Measurements from ENCODE around the gene ENTPD2.

DNA sequence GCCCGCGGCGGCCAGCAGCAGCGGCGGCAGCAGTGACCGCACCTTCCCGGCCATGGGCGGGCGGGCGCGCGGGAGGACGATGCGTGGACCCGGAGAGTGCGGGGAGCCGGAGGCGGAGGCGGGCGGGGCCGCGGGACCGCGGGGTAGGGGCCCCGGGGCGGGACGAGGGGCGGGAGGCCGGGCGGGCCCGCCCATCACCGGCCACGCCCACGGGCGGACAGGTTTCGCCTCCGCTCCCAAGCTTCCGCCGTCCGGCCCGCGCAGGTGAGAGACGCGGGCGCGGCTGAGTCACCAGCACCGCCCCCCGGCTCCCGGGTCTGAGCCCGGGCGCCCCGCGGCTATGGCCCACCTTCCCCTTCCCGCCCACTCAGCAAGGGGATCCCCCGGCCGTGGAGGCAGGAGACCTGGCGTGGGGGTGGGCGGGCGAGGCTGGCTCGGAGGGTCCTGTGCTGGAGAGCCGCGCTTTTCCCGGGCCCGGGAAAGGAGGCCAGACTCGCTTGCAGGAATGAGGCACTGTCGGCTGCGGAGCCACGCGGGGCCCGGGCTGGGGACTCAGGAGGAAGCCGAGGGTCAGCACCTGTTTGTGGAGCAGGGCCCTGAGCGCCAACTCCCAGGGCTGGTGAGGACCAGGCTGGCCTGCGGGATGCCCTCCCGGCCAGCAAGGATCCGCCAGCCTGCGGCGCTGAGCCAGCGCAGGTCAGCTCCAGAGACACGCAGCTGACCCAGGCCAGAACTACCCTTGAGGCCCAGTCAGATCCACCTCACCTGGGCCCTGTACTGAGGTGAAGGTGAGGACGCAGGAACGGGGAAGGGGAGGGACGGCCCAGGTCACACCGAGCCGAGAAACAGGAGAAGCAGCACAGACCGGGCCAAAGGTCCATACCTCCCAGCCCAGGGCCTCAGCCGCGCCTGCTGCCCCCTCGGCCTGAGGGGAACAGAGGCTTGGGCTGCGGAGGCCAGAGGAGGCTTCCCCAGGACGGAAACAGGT lies at the start of gene ENTPD2:
- TF ChIP-seq, protein P1, sequence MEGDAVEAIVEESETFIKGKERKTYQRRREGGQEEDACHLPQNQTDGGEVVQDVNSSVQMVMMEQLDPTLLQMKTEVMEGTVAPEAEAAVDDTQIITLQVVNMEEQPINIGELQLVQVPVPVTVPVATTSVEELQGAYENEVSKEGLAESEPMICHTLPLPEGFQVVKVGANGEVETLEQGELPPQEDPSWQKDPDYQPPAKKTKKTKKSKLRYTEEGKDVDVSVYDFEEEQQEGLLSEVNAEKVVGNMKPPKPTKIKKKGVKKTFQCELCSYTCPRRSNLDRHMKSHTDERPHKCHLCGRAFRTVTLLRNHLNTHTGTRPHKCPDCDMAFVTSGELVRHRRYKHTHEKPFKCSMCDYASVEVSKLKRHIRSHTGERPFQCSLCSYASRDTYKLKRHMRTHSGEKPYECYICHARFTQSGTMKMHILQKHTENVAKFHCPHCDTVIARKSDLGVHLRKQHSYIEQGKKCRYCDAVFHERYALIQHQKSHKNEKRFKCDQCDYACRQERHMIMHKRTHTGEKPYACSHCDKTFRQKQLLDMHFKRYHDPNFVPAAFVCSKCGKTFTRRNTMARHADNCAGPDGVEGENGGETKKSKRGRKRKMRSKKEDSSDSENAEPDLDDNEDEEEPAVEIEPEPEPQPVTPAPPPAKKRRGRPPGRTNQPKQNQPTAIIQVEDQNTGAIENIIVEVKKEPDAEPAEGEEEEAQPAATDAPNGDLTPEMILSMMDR (IDR thresholded peaks at IDR 0.05) = no peak
- no peak for TF ChIP-seq EZH2 (IDR thresholded peaks at IDR 0.05; ENCODE audit: borderline replicate concordance, insufficient read depth, low read depth, low read length, poor library complexity, severe bottlenecking)
